ENCODE data around the gene KCNJ11. TPM values are rescaled to one million over a fixed set of nuclear protein-coding genes. Genes with fewer than 3 reads are reported as not detected.
A peak's percentile ranks its signal among the peaks of the same experiment; 100 is the strongest.

The KCNJ11 gene
- total RNA-seq = 1 to 10 TPM in 2 of 4 donors, under 1 TPM in 1, not detected in 1; 0.66 to 6.5 (median 2.5) TPM

GRCh38 chr11:17388609-17389210, at the start of gene KCNJ11:
Gene KCNJ11 (minus strand): TSS chr11:17388659. CDS start chr11:17388091, 568 bp downstream.
- TF ChIP-seq EP300 (IDR thresholded peaks at IDR 0.05) (no peak), POLR2AphosphoS5 (IDR thresholded peaks at IDR 0.05) (no peak), POLR2A (IDR thresholded peaks at IDR 0.05; ENCODE audit: low read depth) (no peak), CTCF (IDR thresholded peaks at IDR 0.05) (no peak)
- peaks cover 6 to 30% (median 26%) of the 10 kb centered on the region in 4 donors for H3K4me1 ChIP-seq
- H3K27ac ChIP-seq (replicated peaks in 1 of 4) = peak within 1 kb of the TSS in 3 of 4 donors; percentile 33 to 49 (median 38)
- no peaks in the 10 kb centered on the region for H3K36me3 ChIP-seq
- 7% methylated on average over 25 of the region's 53 CpGs for WGBS
- H3K27me3 ChIP-seq = peaks cover 0 to 8% (median 0%) of the 10 kb centered on the region in 4 donors
- intact Hi-C loops (cut with DNase I) = no loop called here
- H3K4me3 ChIP-seq = peak within 1 kb of the TSS; percentile 61 to 81 (median 62)
- DNase-seq (ENCODE audit: extremely low spot score) = no peak
- no peaks in the 10 kb centered on the region for H3K9me3 ChIP-seq

DNA sequence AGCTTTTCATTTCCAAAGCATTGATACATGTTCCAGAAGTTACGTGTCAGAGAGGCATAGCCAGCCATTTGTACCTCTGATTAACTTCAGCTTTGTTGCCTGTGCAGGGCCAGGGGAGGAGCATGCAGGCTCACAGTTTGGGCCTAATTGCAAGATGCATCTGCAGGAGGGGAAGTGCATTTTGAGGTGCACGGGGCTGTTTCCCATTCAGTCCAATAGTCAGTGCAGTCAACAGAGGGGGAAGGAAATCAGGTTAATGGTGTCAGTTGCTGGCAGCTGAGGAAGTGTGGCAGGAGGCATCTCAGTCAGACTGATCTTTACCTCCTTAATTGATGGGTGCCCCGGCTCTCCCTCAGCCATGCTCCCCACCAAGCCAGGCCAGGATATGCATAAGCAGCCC, 48.9 kb upstream of the KCNJ11 start:
- H3K9me3 ChIP-seq = no peaks in the 10 kb centered on the region
- peaks cover 0 to 25% (median 0%) of the 10 kb centered on the region in 4 donors for H3K27me3 ChIP-seq
- no peak overlapping the region for H3K27ac ChIP-seq (replicated peaks in 1 of 4)
- H3K4me3 ChIP-seq = no peak overlapping the region
- DNase-seq (ENCODE audit: extremely low spot score) = no peak
- WGBS = 58% methylated on average over 3 of the region's 3 CpGs
- TF ChIP-seq CTCF (IDR thresholded peaks at IDR 0.05) (no peak), POLR2AphosphoS5 (IDR thresholded peaks at IDR 0.05) (no peak), POLR2A (IDR thresholded peaks at IDR 0.05; ENCODE audit: low read depth) (no peak), EP300 (IDR thresholded peaks at IDR 0.05) (no peak)
- intact Hi-C loops (cut with DNase I) = no loop called here
- H3K36me3 ChIP-seq = no peaks in the 10 kb centered on the region
- H3K4me1 ChIP-seq = no peaks in the 10 kb centered on the region

- peaks cover 0 to 11% (median 0%) of the 10 kb centered on the region in 4 donors for H3K27me3 ChIP-seq
- TF ChIP-seq CTCF (IDR thresholded peaks at IDR 0.05) (no peak), POLR2A (IDR thresholded peaks at IDR 0.05; ENCODE audit: low read depth) (no peak), POLR2AphosphoS5 (IDR thresholded peaks at IDR 0.05) (no peak), EP300 (IDR thresholded peaks at IDR 0.05) (no peak)
- DNase-seq (ENCODE audit: extremely low spot score) = no peak
- 68% methylated on average over 4 of the region's 4 CpGs for WGBS
- no peaks in the 10 kb centered on the region for H3K9me3 ChIP-seq
- intact Hi-C loops (cut with DNase I) = no loop called here
- H3K36me3 ChIP-seq = no peaks in the 10 kb centered on the region
- H3K4me3 ChIP-seq = no peak overlapping the region
- no peak overlapping the region for H3K27ac ChIP-seq (replicated peaks in 1 of 4)
- H3K4me1 ChIP-seq = peaks cover 0 to 5% (median 1%) of the 10 kb centered on the region in 4 donors
Measured at GRCh38 chr11:17434108-17434507, 45.6 kb upstream of the KCNJ11 start.

DNA sequence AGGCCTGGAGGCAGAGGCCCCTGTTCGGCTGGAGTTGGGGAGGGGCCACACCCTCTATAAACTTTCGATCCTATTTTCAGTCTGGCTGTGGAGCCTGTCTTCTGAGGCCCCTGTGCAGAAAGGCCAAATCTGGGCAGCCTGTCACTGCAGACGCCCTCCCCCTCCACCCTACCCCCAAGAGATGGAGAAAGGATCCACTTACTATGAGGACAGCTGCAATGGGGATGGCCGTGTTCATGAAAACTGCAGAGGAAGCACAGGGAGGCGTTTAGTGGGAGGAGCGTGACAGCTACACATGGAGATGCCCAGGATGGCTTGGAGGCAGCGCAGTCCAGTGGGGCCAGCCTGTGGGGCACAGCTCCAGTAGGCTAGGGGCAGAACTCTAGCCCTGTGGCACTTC, 43.5 kb upstream of the KCNJ11 start:
- Histone ChIP-seq H3K4me1 (peaks cover 0 to 5% (median 1%) of the 10 kb centered on the region in 4 donors), H3K4me3 (no peak overlapping the region), H3K27me3 (peaks cover 0 to 6% (median 0%) of the 10 kb centered on the region in 4 donors), H3K9me3 (no peaks in the 10 kb centered on the region), H3K36me3 (no peaks in the 10 kb centered on the region), H3K27ac (replicated peaks in 1 of 4) (no peak overlapping the region)
- TF ChIP-seq EP300 (IDR thresholded peaks at IDR 0.05) (no peak), POLR2AphosphoS5 (IDR thresholded peaks at IDR 0.05) (no peak)
- intact Hi-C loops (cut with DNase I) = no loop called here
- 56% methylated on average over 7 of the region's 7 CpGs for WGBS
- DNase-seq (ENCODE audit: extremely low spot score) = no peak

DNA sequence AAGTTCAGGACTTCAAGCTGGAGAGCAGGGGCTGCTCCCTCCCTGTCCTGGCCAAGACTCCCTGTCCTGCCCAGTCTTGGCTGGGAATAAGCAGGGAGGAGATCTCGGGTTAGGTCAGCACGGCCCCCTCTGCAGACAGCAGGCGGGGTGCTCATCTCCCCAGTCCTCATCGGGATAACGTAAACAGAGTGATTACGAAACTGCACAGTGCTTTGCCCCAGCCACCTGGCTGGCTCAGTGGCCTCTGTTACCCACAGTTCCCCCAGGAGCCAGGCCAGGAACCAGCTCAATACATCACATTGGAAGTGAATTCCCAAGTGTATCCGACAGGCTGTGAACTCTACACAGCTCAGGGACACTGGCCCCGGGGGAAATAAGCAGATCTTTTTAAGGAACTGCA, 42.7 kb upstream of the KCNJ11 start:
- no peak overlapping the region for H3K4me3 ChIP-seq
- H3K27ac ChIP-seq (replicated peaks in 1 of 4) = no peak overlapping the region
- 41% methylated on average over 7 of the region's 8 CpGs for WGBS
- DNase-seq (ENCODE audit: extremely low spot score) = no peak
- intact Hi-C loops (cut with DNase I) = no loop called here
- H3K9me3 ChIP-seq = no peaks in the 10 kb centered on the region
- H3K4me1 ChIP-seq = peaks cover 0 to 5% (median 1%) of the 10 kb centered on the region in 4 donors
- peaks cover 0 to 6% (median 0%) of the 10 kb centered on the region in 4 donors for H3K27me3 ChIP-seq
- H3K36me3 ChIP-seq = no peaks in the 10 kb centered on the region
- no peak for TF ChIP-seq POLR2A (IDR thresholded peaks at IDR 0.05; ENCODE audit: low read depth)
- no peak for TF ChIP-seq EP300 (IDR thresholded peaks at IDR 0.05)
- no peak for TF ChIP-seq CTCF (IDR thresholded peaks at IDR 0.05)
- no peak for TF ChIP-seq POLR2AphosphoS5 (IDR thresholded peaks at IDR 0.05)
